Left lung (tissue), 10 donors: ENCODE measurements around the gene NOG. TPM values are rescaled to one million over a fixed set of nuclear protein-coding genes. Genes with fewer than 3 reads are reported as not detected.

Source experiments
- ATAC-seq: fragments of 200-7000 bp; cut with Tn5 transposase; one replicate; pipeline ENCODE4 v1.9.1; 2020; ENCODE audit warnings: moderate library complexity
- DNase-seq, 4 donors: peaks; one replicate each; pipeline ENCODE4 v3.0.0-alpha.2; 2013 to 2020
- H3K27ac ChIP-seq, 2 donors: fragments of 200-600 bp; sonication (generic) in 1 of 2; one replicate each; pipeline versions ENCODE4 v1.5.0 to v1.8.0; 2020 to 2021
- H3K27me3 ChIP-seq, 2 donors: fragments of 200-600 bp; sonication (generic) in 1 of 2; one replicate each; pipeline versions ENCODE4 v1.5.0 to v1.8.0; 2020 to 2021
- H3K36me3 ChIP-seq, 2 donors: fragments of 200-600 bp; sonication (generic) in 1 of 2; one replicate each; pipeline versions ENCODE4 v1.5.0 to v1.8.0; 2020 to 2021
- H3K4me1 ChIP-seq, 2 donors: fragments of 200-600 bp; one replicate each; pipeline ENCODE4 v1.8.0; 2021
- H3K4me3 ChIP-seq, 2 donors: fragments of 200-600 bp; sonication (generic) in 1 of 2; one replicate each; pipeline versions ENCODE4 v1.5.0 to v1.8.0; 2020 to 2021; ENCODE audit warnings: mild to moderate bottlenecking in 1 of 2
- H3K9me3 ChIP-seq, 2 donors: fragments of 200-600 bp; sonication (generic) in 1 of 2; one replicate each; pipeline versions ENCODE4 v1.5.0 to v1.8.0; 2020 to 2021
- CTCF ChIP-seq, 2 donors: fragments of 200-600 bp; sonication (generic) in 1 of 2; IDR thresholded peaks; one replicate each; pipeline versions ENCODE4 v1.5.0 to v1.8.0; 2021; ENCODE audit warnings: antibody characterized with exemption in 2 of 2
- intact Hi-C, 2 donors: fragments of 100-400 bp; cut with DNase I; formaldehyde crosslinking; loops; one replicate each; pipeline versions ENCODE4 v1.11.2 to v1.14.2; 2022
- polyA plus RNA-seq, 6 donors: library from polyadenylated mRNA; unstranded; fragments of 120-200 nt; gene quantifications; one replicate each; pipeline ENCODE4 v1.2.1, GENCODE V29; 2013; ENCODE audit not compliant: insufficient read length in 6 of 6
- total RNA-seq, 2 donors: library from RNA; stranded (reverse); fragmentation: NEBNext Ultra II Directional; extraction: Animal tissue kit (Norgen Biotek cat#: 25700); gene quantifications; one replicate each; pipeline ENCODE4 v1.2.1, GENCODE V29; 2021
- donor health status: DM: no; HTN: yes; CAD: no.
- donor health status: DM: no; HTN: no; CAD: no.

NOG gene
- total and polyA plus RNA-seq, 8 donors = 0.55 to 2.2 (median 1.2) TPM

- no peak overlapping the region for H3K27ac ChIP-seq
- no peaks in the 10 kb centered on the region for H3K9me3 ChIP-seq
- H3K4me3 ChIP-seq = no peak overlapping the region
- no peak for TF ChIP-seq CTCF (IDR thresholded peaks at IDR 0.05)
- no peaks in the 10 kb centered on the region for H3K4me1 ChIP-seq
- H3K36me3 ChIP-seq = no peaks in the 10 kb centered on the region
- no peak for ATAC-seq
- no peak for DNase-seq
- intact Hi-C loops = no loop called here
- no peaks in the 10 kb centered on the region for H3K27me3 ChIP-seq
Observed at GRCh38 chr17:56614522-56614921, 21.0 kb downstream of the NOG start.

GRCh38 chr17:56616239-56616638 is 22.7 kb downstream of the NOG start:
- H3K4me3 ChIP-seq = no peak overlapping the region
- no peaks in the 10 kb centered on the region for H3K27me3 ChIP-seq
- no peaks in the 10 kb centered on the region for H3K36me3 ChIP-seq
- no peak for TF ChIP-seq CTCF (IDR thresholded peaks at IDR 0.05)
- ATAC-seq (no peak), DNase-seq (no peak)
- intact Hi-C loops = no loop called here
- H3K27ac ChIP-seq = no peak overlapping the region
- no peaks in the 10 kb centered on the region for H3K9me3 ChIP-seq
- no peaks in the 10 kb centered on the region for H3K4me1 ChIP-seq

- peak; percentile 64 for ATAC-seq
Observed at GRCh38 chr17:56623383-56623782, 29.9 kb downstream of the NOG start.

GRCh38 chr17:56624309-56624708 is 30.8 kb downstream of the NOG start:
- Histone ChIP-seq H3K27ac (no peak overlapping the region), H3K27me3 (peaks cover 0 to 4% of the 10 kb centered on the region in 2 donors), H3K9me3 (no peaks in the 10 kb centered on the region), H3K36me3 (no peaks in the 10 kb centered on the region), H3K4me1 (peaks cover 0 to 3% of the 10 kb centered on the region in 2 donors), H3K4me3 (no peak overlapping the region)
- peak in 2 of 4 donors; percentile 24 to 31 for DNase-seq
- no peak for TF ChIP-seq CTCF (IDR thresholded peaks at IDR 0.05)
- ATAC-seq = peak; percentile 75
- intact Hi-C loops = no loop called here

More at GRCh38 chr17:56623383-56623782, 29.9 kb downstream of the NOG start:
- Histone ChIP-seq H3K36me3 (no peaks in the 10 kb centered on the region), H3K4me1 (peaks cover 0 to 3% of the 10 kb centered on the region in 2 donors), H3K27me3 (peaks cover 0 to 4% of the 10 kb centered on the region in 2 donors), H3K27ac (no peak overlapping the region), H3K4me3 (no peak overlapping the region), H3K9me3 (no peaks in the 10 kb centered on the region)
- DNase-seq = no peak
- TF ChIP-seq CTCF (IDR thresholded peaks at IDR 0.05) = no peak
- intact Hi-C loops = no loop called here

- no peak for ATAC-seq
- Histone ChIP-seq H3K4me1 (peaks cover 0 to 3% of the 10 kb centered on the region in 2 donors), H3K27ac (no peak overlapping the region), H3K9me3 (no peaks in the 10 kb centered on the region), H3K36me3 (no peaks in the 10 kb centered on the region), H3K4me3 (no peak overlapping the region), H3K27me3 (peaks cover 0 to 4% of the 10 kb centered on the region in 2 donors)
- DNase-seq = no peak
- TF ChIP-seq CTCF (IDR thresholded peaks at IDR 0.05) = no peak
- intact Hi-C loops = no loop called here
Observed at GRCh38 chr17:56624912-56625311, 31.4 kb downstream of the NOG start.
